ENCODE measurements around the gene ZFAND3.

ZFAND3 gene

GRCh38 chr6:38001386-38001785 is 181.9 kb downstream of the ZFAND3 start:
- Mint-ChIP-seq H3K36me3 (peaks cover 13% of the 10 kb centered on the region), H3K27me3 (no peaks in the 10 kb centered on the region), H3K9me3 (ENCODE audit: low read depth) (peaks cover 14% of the 10 kb centered on the region), H3K27ac (no peak overlapping the region), H3K4me3 (no peak overlapping the region), H3K4me1 (ENCODE audit: low read depth) (peaks cover 35% of the 10 kb centered on the region)

GRCh38 chr6:38004908-38005307 is 185.4 kb downstream of the ZFAND3 start:
- no peak overlapping the region for H3K4me3 Mint-ChIP-seq
- H3K36me3 Mint-ChIP-seq = peaks cover 10% of the 10 kb centered on the region
- no peaks in the 10 kb centered on the region for H3K27me3 Mint-ChIP-seq
- peaks cover 35% of the 10 kb centered on the region for H3K4me1 Mint-ChIP-seq (ENCODE audit: low read depth)
- peaks cover 4% of the 10 kb centered on the region for H3K9me3 Mint-ChIP-seq (ENCODE audit: low read depth)
- no peak overlapping the region for H3K27ac Mint-ChIP-seq

GRCh38 chr6:38011937-38012336 is 192.4 kb downstream of the ZFAND3 start:
- peaks cover 6% of the 10 kb centered on the region for H3K9me3 Mint-ChIP-seq (ENCODE audit: low read depth)
- H3K4me3 Mint-ChIP-seq = no peak overlapping the region
- no peaks in the 10 kb centered on the region for H3K27me3 Mint-ChIP-seq
- no peak overlapping the region for H3K27ac Mint-ChIP-seq
- peaks cover 31% of the 10 kb centered on the region for H3K4me1 Mint-ChIP-seq (ENCODE audit: low read depth)
- peaks cover 9% of the 10 kb centered on the region for H3K36me3 Mint-ChIP-seq

- Mint-ChIP-seq H3K27ac (no peak overlapping the region), H3K36me3 (peaks cover 9% of the 10 kb centered on the region), H3K4me1 (ENCODE audit: low read depth) (peaks cover 33% of the 10 kb centered on the region), H3K9me3 (ENCODE audit: low read depth) (peaks cover 6% of the 10 kb centered on the region), H3K4me3 (no peak overlapping the region), H3K27me3 (no peaks in the 10 kb centered on the region)
These were observed 193.0 kb downstream of the ZFAND3 start for GRCh38 chr6:38012573-38012972.

- peaks cover 5% of the 10 kb centered on the region for H3K36me3 Mint-ChIP-seq
- peaks cover 30% of the 10 kb centered on the region for H3K4me1 Mint-ChIP-seq (ENCODE audit: low read depth)
- H3K4me3 Mint-ChIP-seq = no peak overlapping the region
- H3K9me3 Mint-ChIP-seq (ENCODE audit: low read depth) = no peaks in the 10 kb centered on the region
- H3K27me3 Mint-ChIP-seq = no peaks in the 10 kb centered on the region
- no peak overlapping the region for H3K27ac Mint-ChIP-seq
These were observed 195.8 kb downstream of the ZFAND3 start for GRCh38 chr6:38015341-38015740.

- peaks cover 2% of the 10 kb centered on the region for H3K36me3 Mint-ChIP-seq
- no peaks in the 10 kb centered on the region for H3K27me3 Mint-ChIP-seq
- no peaks in the 10 kb centered on the region for H3K9me3 Mint-ChIP-seq (ENCODE audit: low read depth)
- H3K4me1 Mint-ChIP-seq (ENCODE audit: low read depth) = peaks cover 41% of the 10 kb centered on the region
- no peak overlapping the region for H3K4me3 Mint-ChIP-seq
- H3K27ac Mint-ChIP-seq = no peak overlapping the region
These were observed 197.3 kb downstream of the ZFAND3 start for GRCh38 chr6:38016824-38017223.

GRCh38 chr6:38018755-38019165 is 199.2 kb downstream of the ZFAND3 start:
- Mint-ChIP-seq H3K27ac (no peak overlapping the region), H3K4me3 (no peak overlapping the region), H3K36me3 (no peaks in the 10 kb centered on the region), H3K9me3 (ENCODE audit: low read depth) (no peaks in the 10 kb centered on the region), H3K4me1 (ENCODE audit: low read depth) (peaks cover 39% of the 10 kb centered on the region), H3K27me3 (no peaks in the 10 kb centered on the region)

- H3K9me3 Mint-ChIP-seq (ENCODE audit: low read depth) = no peaks in the 10 kb centered on the region
- peaks cover 36% of the 10 kb centered on the region for H3K4me1 Mint-ChIP-seq (ENCODE audit: low read depth)
- H3K4me3 Mint-ChIP-seq = no peak overlapping the region
- H3K36me3 Mint-ChIP-seq = no peaks in the 10 kb centered on the region
- H3K27me3 Mint-ChIP-seq = no peaks in the 10 kb centered on the region
- H3K27ac Mint-ChIP-seq = no peak overlapping the region
These were observed 201.1 kb downstream of the ZFAND3 start for GRCh38 chr6:38020593-38020992.

GRCh38 chr6:38021029-38021428 is 201.5 kb downstream of the ZFAND3 start:
- no peak overlapping the region for H3K27ac Mint-ChIP-seq
- H3K9me3 Mint-ChIP-seq (ENCODE audit: low read depth) = no peaks in the 10 kb centered on the region
- H3K27me3 Mint-ChIP-seq = no peaks in the 10 kb centered on the region
- no peak overlapping the region for H3K4me3 Mint-ChIP-seq
- no peaks in the 10 kb centered on the region for H3K36me3 Mint-ChIP-seq
- H3K4me1 Mint-ChIP-seq (ENCODE audit: low read depth) = peaks cover 35% of the 10 kb centered on the region

- Mint-ChIP-seq H3K36me3 (no peaks in the 10 kb centered on the region), H3K9me3 (ENCODE audit: low read depth) (no peaks in the 10 kb centered on the region), H3K4me3 (no peak overlapping the region), H3K27ac (no peak overlapping the region), H3K27me3 (no peaks in the 10 kb centered on the region), H3K4me1 (ENCODE audit: low read depth) (peaks cover 35% of the 10 kb centered on the region)
These were observed 202.0 kb downstream of the ZFAND3 start for GRCh38 chr6:38021571-38021970.

- Mint-ChIP-seq H3K4me1 (ENCODE audit: low read depth) (peaks cover 41% of the 10 kb centered on the region), H3K27me3 (no peaks in the 10 kb centered on the region), H3K27ac (no peak overlapping the region), H3K36me3 (no peaks in the 10 kb centered on the region), H3K4me3 (no peak overlapping the region), H3K9me3 (ENCODE audit: low read depth) (no peaks in the 10 kb centered on the region)
These were observed 203.2 kb downstream of the ZFAND3 start for GRCh38 chr6:38022688-38023087.

GRCh38 chr6:38024908-38025307 is 205.4 kb downstream of the ZFAND3 start:
- peaks cover 53% of the 10 kb centered on the region for H3K4me1 Mint-ChIP-seq (ENCODE audit: low read depth)
- no peak overlapping the region for H3K4me3 Mint-ChIP-seq
- H3K9me3 Mint-ChIP-seq (ENCODE audit: low read depth) = no peaks in the 10 kb centered on the region
- peaks cover 3% of the 10 kb centered on the region for H3K36me3 Mint-ChIP-seq
- H3K27me3 Mint-ChIP-seq = no peaks in the 10 kb centered on the region
- H3K27ac Mint-ChIP-seq = no peak overlapping the region

- Mint-ChIP-seq H3K36me3 (peaks cover 3% of the 10 kb centered on the region), H3K4me1 (ENCODE audit: low read depth) (peaks cover 56% of the 10 kb centered on the region)
These were observed 205.9 kb downstream of the ZFAND3 start for GRCh38 chr6:38025451-38025850.

GRCh38 chr6:38027685-38028373 is 208.3 kb downstream of the ZFAND3 start:
- H3K4me1 Mint-ChIP-seq (ENCODE audit: low read depth) = peaks cover 61% of the 10 kb centered on the region
- no peaks in the 10 kb centered on the region for H3K27me3 Mint-ChIP-seq
- H3K27ac Mint-ChIP-seq = no peak overlapping the region
- H3K9me3 Mint-ChIP-seq (ENCODE audit: low read depth) = no peaks in the 10 kb centered on the region
- H3K4me3 Mint-ChIP-seq = no peak overlapping the region
- peaks cover 3% of the 10 kb centered on the region for H3K36me3 Mint-ChIP-seq

More at GRCh38 chr6:38025451-38025850, 205.9 kb downstream of the ZFAND3 start:
- Mint-ChIP-seq H3K4me3 (no peak overlapping the region), H3K27me3 (no peaks in the 10 kb centered on the region), H3K27ac (no peak overlapping the region), H3K9me3 (ENCODE audit: low read depth) (no peaks in the 10 kb centered on the region)

GRCh38 chr6:38030380-38030779 is 210.9 kb downstream of the ZFAND3 start:
- H3K36me3 Mint-ChIP-seq = peaks cover 3% of the 10 kb centered on the region
- H3K27ac Mint-ChIP-seq = no peak overlapping the region
- H3K4me1 Mint-ChIP-seq (ENCODE audit: low read depth) = peaks cover 77% of the 10 kb centered on the region

GRCh38 chr6:38032797-38033196 is 213.3 kb downstream of the ZFAND3 start:
- H3K36me3 Mint-ChIP-seq = peaks cover 5% of the 10 kb centered on the region
- no peaks in the 10 kb centered on the region for H3K9me3 Mint-ChIP-seq (ENCODE audit: low read depth)
- H3K27ac Mint-ChIP-seq = no peak overlapping the region
- no peaks in the 10 kb centered on the region for H3K27me3 Mint-ChIP-seq
- no peak overlapping the region for H3K4me3 Mint-ChIP-seq
- H3K4me1 Mint-ChIP-seq (ENCODE audit: low read depth) = peaks cover 70% of the 10 kb centered on the region

More at GRCh38 chr6:38030380-38030779, 210.9 kb downstream of the ZFAND3 start:
- Mint-ChIP-seq H3K27me3 (no peaks in the 10 kb centered on the region), H3K9me3 (ENCODE audit: low read depth) (no peaks in the 10 kb centered on the region), H3K4me3 (no peak overlapping the region)

Measured in activated naive CD8-positive, alpha-beta T cell (primary cell).